K562 (cell line): Measurements from ENCODE around the gene NCL. TPM values are rescaled to one million over a fixed set of nuclear protein-coding genes. Genes with fewer than 3 reads are reported as not detected.

Experiments
- CHD7 ChIP-seq: fragments of 200-600 bp; sonication (generic); IDR thresholded peaks from one replicate; pipeline ENCODE4 v1.6.1; 2012; ENCODE audit warnings: mild to moderate bottlenecking, low read depth, low read length, inconsistent platforms
- FOXA1 ChIP-seq: fragments of 450-650 bp; IDR thresholded peaks from 2 replicates; pipeline ENCODE4 v1.6.1; 2016; ENCODE audit warnings: mild to moderate bottlenecking, borderline replicate concordance
- GTF2E2 ChIP-seq: fragments of 200-800 bp; sonication (Bioruptor generic); IDR thresholded peaks from 2 replicates; pipeline ENCODE4 v1.6.1; 2016; ENCODE audit warnings: missing genetic modification characterization, missing compliant biosample characterization
- HMG20B ChIP-seq: fragments of 250-450 bp; sonication (Bioruptor Pico); IDR thresholded peaks from 2 replicates; pipeline ENCODE4 v1.5.0; 2021; ENCODE audit warnings: mild to moderate bottlenecking
- LCOR ChIP-seq: sonication (generic); formaldehyde crosslinking; IDR thresholded peaks from 2 replicates; pipeline ENCODE4 v1.8.0; 2022; ENCODE audit warnings: mild to moderate bottlenecking, missing genetic modification reagents
- NEUROD1 ChIP-seq: fragments of 150-350 bp; IDR thresholded peaks from 2 replicates; pipeline ENCODE4 v1.6.1; 2014; ENCODE audit warnings: borderline replicate concordance, low read length, low read depth; ENCODE audit not compliant: partially characterized antibody
- TFAP4 ChIP-seq: sonication (generic); formaldehyde crosslinking; IDR thresholded peaks from 2 replicates; pipeline ENCODE4 v1.8.0; 2022; ENCODE audit warnings: missing genetic modification reagents, mild to moderate bottlenecking, moderate library complexity, borderline replicate concordance
- ZNF592 ChIP-seq: fragments of 450-650 bp; IDR thresholded peaks from 2 replicates; pipeline ENCODE4 v1.6.1; 2017; ENCODE audit warnings: antibody characterized with exemption, mild to moderate bottlenecking
- polyA plus RNA-seq, 8 experiments: library from polyadenylated mRNA; depleted of rRNA in 4 of 8; stranded (reverse) in 5 of 8; unstranded in 3 of 8; fragments of >200 nt; fragmentation: Nextera tagmentation in 2 of 8; fragmentation: Illumina TruSeq in 1 of 8; extraction: Ambion mirVana in 2 of 8; extraction: Trizol in 1 of 8; gene quantifications; 2 replicates each; pipeline versions ENCODE4 v1.2.1 to v1.2.3, GENCODE V29; 2011 to 2014; ENCODE audit warnings: inconsistent platforms in 1 of 8, missing spikeins in 1 of 8
- total RNA-seq, 7 experiments: library from RNA; depleted of rRNA in 6 of 7; stranded (reverse); fragments of >200 nt in 6 of 7; fragmentation: Illumina TruSeq in 2 of 7; extraction: Trizol in 2 of 7; gene quantifications; 2 replicates each; pipeline versions ENCODE4 v1.2.1 to v1.2.3, GENCODE V29; 2011 to 2021; ENCODE audit warnings: low replicate concordance in 1 of 7

The NCL gene
- total and polyA plus RNA-seq, 9 of the 15 experiments (the other 6 are each of a cell fraction or from before 2014, with no cell fraction given) = 80.9 to 732 (median 361) TPM

GRCh38 chr2:231464576-231465540, 574 bp upstream of the NCL start (continued):
- TF ChIP-seq CHD7 (no peak), ZNF592 (peak; percentile 73; the same call in 1 of the 2 replicates), NEUROD1 (no peak), TFAP4 (CRISPR knock-in tag) (0 out of 2 replicates have a peak, but pooled peaks have one; percentile 23), GTF2E2 (tag) (0 out of 2 replicates have a peak, but pooled peaks have one; percentile 52), LCOR (CRISPR knock-in tag) (peak; percentile 15; the same call in 1 of the 2 replicates), HMG20B (CRISPR knock-in tag) (no peak), FOXA1 (no peak)
